Posterior cingulate gyrus (tissue), 11 donors: ENCODE results near the gene DHCR7.

Source experiments
- DNase-seq, 10 donors: peaks; one replicate each; pipeline versions ENCODE4 v3.0.0 to v3.0.0-alpha.2; 2020 to 2021; ENCODE audit warnings: mixed read lengths in 3 of 10
- intact Hi-C: fragments of 100-400 bp; cut with DNase I; formaldehyde crosslinking; loops from one replicate; pipeline ENCODE4 v1.15.1; 2023

Gene DHCR7

DNA sequence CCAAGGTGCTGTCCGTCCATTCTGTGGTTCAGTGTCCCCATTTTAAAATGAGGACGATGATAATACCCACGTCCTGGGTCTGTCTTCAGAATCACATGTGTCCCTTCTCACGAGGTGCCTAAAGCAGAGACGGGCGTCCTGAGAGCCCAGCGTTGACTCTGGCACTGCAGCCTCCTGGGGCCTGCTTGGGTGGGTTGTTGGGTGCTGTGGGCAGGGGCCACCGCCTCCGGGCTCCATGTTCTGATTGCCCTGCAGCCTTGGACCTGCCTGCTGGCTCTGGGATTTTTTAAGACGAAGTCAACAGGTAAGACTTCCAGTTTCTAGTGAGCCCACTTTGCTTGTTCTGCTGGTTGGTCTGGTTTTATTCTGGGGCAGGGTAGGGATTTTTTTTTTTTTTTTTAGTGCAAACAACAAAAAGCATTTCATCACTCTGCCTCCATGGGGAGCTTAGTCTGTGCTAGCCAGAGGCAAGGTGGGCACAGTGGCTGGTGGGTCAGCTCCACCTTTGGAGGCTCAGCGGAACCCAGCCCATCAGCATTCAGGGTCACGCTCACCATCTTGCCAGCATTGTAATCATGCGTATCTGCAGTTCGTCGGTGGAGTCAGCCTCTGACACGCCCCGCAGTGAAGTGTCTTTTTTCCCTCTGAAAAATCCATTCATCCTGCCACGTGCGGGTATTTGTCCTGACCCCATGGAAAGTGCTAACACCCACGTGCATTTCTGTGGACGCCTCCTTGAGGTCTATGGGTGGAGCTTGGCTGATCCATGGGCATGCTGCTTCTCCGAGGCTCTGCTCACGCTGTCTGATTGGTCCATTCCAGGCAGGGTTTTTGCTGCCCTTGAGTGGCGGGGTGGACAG is 33.1 kb upstream of the DHCR7 start:
- DNase-seq, result peak in 3 of 10 donors; percentile 36 to 50 (median 43)
- intact Hi-C loops, result no loop called here

DNA sequence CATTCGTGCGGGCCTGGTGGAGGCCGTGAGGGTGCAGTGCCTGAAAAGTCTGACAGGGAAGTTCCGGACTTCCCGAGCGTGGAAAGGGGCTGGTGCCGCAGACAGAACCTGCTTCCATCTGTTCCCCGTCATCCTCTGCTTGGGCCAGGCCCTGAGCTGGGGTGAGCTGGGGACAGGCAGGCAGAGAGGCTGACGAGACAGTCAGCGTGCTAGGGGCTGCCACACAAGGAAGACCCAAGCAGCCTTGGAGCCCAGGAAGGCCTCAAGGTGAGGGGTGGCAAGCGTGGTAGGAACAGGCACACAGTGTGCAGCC is 30.3 kb upstream of the DHCR7 start:
- peak in 3 of 10 donors; percentile 21 to 82 (median 70) for DNase-seq
- intact Hi-C loops, result no loop called here

DNA sequence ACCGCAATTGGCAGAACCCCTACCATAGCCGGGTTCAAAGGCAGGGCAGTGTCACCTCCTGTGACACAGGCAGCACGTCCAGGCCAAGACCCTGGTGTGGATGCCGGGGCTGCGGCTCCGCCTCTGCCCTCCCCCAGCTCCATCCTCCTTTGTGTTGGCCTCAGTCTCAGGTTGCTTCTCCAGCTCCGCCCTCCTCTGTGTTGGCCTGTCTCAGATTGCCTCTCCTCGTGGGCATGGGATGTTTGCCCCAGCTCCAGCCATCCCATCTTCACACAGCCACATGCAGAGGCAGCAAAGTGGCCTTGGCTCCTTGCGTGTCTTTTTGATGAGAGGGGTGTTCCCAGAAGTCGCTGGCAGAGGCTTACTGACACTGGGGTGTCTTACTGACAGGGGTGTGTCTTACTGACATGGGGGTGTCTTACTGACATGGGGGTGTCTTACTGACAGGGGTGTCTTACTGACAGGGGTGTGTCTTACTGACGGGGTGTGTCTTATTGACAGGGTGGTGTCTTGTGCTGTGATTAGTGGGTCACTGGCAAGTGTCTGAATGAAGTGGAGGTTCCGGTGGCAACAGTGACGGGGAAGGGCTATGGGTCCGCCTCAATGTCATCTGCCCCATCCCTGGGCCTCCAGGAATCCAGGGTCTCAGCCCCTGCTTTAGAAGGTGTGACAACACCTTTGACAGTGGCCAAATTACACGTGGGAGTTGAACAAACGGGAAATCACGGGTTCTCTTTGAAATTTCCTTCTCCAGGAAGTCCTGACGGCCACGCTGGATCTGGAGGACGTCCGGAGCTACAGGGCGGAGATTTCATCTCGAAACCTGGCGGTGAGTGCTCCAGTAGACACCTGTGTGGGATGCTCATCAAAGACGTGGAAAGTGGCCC is 29.7 kb upstream of the DHCR7 start:
- DNase-seq, result peak in 4 of 10 donors; percentile 13 to 58 (median 34)
- intact Hi-C loops, result no loop called here

DNA sequence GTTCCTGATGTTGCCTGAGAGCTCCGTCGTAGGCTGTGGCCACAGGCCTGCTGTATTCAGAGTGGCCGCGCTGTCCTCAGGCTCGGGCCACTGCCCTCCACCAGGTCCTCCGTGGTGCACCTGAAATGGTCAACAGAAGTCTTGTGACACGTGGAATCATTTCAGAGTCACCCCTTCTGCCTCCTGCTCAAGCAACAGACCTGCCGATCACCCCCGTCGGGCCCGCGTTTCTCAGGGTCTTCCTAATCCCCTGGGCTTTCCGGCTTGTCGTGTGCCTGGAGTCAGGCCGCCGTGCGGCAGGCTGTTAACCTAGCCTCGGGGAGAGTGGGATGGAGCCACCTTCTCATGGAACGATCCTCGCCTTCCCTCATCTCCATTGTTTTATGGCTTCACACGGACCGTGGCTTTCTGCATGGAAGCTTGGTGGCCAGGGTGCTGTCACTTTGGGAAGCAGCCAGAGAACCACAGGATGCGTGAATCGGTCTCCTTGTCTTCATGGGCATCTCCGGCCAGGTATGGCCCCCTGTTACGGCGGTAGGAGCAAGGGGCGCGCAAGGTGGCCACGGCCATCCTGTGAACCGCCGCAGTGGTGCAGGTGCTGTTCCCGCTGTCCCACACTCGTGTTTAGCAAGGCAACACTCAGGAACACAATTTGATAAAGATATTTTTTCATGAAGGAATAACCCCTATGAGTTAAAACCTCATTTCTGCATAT is 28.9 kb upstream of the DHCR7 start:
- intact Hi-C loops, result no loop called here
- DNase-seq, result peak in 4 of 10 donors; percentile 12 to 72 (median 60)

DNA sequence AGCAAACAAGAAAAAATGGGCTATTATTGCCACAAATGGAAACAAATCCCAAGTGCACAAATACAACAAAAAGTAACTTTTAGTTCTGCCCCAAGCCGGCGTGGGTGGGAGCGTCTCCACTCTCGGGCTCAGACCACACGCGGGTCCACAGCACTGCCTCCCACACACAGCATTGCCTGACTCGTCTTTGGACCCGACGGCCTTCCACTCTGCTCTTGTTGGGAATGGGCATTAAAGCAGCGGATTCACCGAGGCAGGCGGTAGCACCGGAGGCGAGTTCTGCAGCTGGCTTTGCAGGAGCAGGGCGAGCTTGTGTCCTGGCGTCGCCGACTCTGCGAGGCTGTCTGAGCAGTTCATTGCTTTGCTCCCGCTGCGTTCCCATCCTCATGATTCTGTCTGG is 27.8 kb upstream of the DHCR7 start:
- DNase-seq, result peak in 4 of 10 donors; percentile 11 to 84 (median 69)
- intact Hi-C loops, result no loop called here

DNA sequence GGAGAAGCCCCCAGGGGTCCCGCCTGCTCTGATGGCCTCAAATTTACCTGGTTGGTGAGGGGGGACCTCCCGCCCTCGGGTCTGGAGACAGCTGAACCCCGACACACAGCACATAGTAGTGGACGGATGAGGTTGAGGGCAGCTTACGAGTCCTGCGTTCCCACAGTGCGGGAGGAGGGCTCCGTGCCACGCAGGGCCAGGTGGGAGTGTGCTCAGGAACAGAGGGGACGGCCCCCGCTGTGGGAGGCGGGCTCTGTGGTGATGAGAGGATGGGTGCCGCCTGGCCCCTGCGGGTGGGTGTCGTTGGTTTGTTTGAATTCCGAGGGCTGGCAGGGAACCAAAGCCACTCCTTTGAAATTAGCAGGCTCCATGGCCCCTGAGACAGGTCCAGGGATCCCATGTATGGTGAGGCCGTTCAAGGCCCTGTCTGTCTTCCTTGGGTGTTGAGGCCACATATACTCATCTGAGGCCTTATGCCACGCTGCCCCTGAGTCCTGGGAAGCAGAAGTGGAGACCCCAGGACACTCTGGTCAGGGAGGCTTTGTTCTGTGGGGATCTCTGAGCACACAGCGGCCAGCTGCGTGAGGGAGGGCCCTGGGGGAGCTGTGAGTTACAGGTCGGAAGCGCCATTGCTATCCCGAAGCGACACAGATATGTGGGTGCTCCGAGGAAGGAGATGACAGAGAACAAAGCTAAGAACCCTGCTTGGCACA is 26.7 kb upstream of the DHCR7 start:
- peak in 3 of 10 donors; percentile 9 to 78 (median 76) for DNase-seq
- intact Hi-C loops, result no loop called here

DNA sequence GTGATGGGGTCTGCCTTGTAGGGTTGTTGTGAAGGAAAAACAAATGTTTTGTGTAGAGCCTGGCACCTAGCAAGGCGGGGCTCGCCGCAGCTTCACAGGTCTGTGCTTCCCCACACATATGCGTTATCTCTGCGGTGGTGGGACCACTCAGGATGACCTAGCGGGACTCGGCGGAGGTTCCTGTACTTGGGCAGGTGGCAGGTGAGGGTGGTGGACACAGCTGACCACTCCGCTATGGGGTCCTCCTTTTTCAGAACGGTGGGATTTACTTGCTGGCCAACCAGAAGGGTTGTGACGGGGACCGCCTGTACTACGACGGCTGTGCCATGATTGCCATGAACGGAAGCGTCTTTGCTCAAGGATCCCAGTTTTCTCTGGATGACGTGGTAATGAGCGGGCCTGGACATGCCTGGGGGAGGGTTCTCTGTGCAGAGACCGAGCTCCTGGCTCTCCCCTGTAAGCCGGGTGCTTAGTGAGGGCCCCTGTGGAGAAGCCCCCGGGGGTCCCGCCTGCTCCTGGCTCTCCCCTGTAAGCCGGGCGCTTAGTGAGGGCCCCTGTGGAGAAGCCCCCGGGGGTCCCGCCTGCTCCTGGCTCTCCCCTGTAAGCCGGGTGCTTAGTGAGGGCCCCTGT is 26.1 kb upstream of the DHCR7 start:
- intact Hi-C loops, result no loop called here
- DNase-seq, result peak in 3 of 10 donors; percentile 3 to 58 (median 50)

DNA sequence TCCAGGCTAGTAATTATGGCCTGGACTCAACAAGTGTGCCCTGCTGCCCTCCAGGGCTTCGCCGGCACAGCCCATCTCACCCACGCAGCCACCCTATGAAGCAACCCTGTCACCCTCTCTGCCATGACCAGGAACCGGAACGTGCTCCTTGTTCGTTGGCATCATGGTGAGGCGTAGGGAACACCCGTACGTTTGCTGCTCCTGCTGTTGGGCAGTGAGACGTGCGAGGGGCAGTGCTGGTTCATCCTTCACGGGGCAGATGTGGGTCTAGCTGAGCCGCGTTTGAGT is 25.5 kb upstream of the DHCR7 start:
- DNase-seq, result peak in 2 of 10 donors; percentile 38 to 68

DNA sequence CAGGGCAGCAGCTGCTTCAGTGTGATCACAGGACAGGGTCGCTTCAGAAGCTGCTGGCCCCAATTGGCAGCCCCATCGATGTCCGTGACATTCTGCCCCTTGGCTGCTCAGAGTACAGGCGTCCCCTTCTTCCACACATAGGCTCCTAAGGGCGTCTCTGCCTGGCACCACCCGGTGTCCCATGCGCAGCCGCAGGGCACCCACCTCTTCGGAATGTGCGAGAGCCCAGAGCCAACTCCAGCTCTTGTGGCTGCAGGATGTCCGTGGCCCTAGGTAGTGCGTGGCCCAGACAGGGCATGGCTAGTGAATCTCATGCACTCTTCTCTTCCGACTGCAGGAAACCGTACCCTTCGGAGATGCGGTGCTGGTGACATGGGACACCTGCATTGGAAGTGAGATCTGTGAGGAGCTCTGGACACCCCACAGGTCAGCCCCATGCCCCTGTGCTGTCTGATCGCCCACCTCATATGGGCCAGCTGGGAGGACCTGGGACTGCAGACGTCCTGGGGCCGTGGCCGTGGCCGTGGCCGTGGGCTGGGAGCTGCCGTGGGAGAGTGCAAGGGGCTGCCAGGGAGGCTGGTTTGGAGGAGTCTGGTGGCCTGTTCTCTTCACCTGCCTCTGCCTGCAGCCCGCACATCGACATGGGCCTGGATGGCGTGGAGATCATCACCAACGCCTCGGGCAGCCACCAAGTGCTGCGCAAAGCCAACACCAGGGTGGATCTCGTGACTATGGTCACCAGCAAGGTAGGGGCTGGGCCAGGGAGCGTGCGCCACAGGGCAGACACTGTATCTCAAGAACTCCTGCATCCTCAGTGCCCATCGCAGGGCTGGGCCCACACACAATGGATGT is 25.0 kb upstream of the DHCR7 start:
- peak in 2 of 10 donors; percentile 75 to 80 for DNase-seq
- intact Hi-C loops, result no loop called here

More for the DNA sequence above, 25.5 kb upstream of the DHCR7 start:
- intact Hi-C loops, result no loop called here

DNA sequence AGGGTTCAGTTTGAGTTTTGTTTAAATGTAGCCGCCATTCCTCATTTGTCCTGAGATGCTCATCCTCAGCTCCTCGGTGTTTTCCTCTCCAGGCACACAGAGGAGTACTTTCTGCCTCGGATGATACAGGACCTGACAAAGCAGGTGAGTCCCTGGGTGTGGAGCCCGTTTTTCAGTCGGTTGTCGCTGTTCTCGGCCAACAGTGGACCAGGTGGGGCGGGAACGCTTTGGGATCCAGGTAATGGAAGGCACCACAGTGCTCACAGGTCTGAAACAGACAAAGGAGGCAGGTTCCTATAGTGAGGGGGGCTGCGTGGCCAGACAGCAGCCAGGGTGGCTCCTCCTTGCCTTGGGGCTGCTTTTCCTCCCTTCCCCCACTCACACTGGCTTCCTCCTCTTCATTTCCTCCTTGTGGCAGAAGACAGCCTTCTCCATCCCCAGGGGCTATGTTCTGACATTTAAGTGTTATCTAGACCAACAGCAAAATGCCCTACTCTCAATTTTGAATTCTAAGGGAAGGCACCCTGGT is 24.2 kb upstream of the DHCR7 start:
- DNase-seq, result peak in 2 of 10 donors; percentile 54 to 62
- intact Hi-C loops, result no loop called here

DNA sequence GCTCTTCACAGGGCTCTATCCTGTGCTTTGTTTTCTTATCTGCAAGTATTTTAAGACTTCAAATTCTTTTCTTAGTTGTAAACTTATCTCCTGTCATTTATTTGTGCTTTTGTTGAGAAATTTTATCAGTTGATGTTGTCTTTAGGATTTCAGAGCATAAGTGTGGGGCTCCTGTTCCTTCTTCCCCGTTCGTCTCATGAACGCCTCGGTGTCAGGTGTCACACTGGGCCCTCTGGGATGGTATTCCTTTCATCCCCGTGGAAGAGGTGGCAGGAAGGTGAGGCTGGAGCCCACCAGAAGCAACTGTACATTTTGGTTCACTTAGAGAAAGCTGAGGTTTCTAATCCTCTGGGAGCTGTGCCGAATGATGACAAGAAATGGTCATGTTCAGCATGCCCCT is 22.8 kb upstream of the DHCR7 start:
- DNase-seq, result peak in 3 of 10 donors; percentile 5 to 44 (median 36)
- intact Hi-C loops, result no loop called here

DNA sequence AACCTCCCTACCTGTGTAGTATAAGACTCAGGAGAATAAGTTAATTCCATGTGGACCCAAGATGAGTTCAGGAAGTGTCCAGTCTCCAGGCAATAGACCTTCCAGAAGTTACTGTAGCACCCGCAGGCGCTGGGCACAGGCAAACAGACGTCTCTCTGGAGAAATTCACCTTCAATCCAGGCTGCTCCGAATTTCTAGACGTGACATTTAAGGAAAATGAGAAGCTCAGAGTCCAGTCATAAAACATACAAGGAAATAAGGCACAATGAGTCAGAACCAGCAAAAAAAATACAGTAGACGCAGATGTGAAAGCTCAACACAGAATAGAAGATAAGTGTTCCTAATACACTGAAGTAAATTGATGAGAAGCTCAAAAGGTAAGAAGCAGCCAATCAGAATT is 19.0 kb upstream of the DHCR7 start:
- intact Hi-C loops, result no loop called here
- DNase-seq, result peak in 1 of 10 donors; percentile 11

DNA sequence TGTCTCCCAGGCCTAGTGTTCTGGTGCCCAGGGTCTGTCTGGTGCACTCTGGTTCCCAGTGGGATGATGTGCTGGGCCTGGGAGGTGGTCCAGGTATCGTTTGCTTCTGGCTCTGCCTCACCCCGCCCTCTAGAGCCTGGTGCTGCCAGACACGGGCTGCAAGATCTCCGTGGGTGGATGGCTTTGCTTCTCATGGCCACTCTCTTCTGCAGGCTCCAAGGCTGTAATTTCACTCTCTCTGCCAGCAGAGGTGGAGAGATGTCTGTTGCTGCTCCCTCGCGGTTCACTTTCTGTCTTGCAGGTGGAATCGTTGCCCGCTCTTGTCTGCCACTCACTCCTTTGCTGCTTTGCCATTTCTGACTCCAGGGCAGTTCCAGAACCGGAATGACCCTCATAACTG is 18.2 kb upstream of the DHCR7 start:
- intact Hi-C loops, result no loop called here
- DNase-seq, result peak in 4 of 10 donors; percentile 23 to 81 (median 53)

DNA sequence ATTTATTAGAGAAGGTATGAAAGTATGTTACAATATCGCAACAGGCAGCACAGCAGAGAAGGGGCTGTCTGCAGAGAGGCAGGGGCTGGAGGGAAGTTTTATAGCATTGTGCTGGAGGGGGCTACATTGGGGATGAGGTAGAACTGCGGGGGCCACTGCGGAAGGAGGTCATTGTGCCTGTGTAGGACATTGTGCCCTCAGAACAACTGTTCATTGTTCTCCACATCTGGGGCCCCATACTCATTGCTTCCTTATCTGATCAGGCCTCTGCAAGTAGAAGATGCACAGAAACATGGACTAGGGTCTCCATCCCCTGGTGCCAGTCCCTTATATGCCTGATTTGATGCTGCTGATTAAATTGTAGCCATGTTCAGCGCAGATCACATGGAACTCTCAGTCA is 16.9 kb upstream of the DHCR7 start:
- intact Hi-C loops, result no loop called here
- peak in 3 of 10 donors; percentile 11 to 77 (median 35) for DNase-seq

DNA sequence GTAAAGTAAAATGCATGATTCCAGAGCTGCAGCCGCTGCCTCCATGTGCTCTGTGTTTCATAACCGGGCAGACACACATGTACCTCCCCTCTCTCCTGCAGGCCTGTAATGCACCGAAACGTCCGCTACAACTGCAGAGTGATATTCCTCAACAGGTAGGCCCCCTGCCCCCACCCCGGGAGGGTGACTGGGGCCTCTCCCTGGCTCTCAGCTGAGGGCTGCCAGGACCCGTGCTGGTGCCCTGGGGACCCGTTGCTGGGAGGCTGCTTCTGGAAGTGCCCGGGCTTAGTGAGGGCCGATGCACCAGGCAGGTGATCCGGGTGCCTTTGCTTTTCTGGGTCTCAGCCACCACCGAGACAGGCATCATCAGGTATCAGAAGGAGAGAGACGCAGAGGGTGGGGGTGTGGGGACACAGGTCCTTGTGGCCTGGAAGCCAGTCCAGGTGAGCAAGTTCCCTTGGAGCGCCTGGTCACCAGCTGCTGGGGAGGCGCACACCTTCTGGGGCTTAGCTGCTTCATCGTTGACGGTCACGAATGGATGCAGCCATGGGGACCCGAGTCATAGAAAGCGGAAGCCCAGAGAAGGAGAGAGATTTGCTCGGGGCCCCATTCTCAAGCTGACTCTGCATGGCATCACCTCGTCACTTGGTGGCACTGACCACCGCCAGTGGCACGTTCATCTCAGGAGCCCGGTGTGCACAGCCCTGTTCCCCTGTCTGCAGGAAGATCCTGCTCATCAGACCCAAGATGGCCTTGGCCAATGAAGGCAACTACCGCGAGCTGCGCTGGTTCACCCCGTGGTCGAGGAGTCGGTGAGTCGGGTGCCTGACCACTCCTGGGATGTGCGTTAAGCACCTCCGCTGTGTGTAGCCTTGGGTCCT is 15.4 kb upstream of the DHCR7 start:
- intact Hi-C loops, result no loop called here
- DNase-seq, result peak in 2 of 10 donors; percentile 23 to 68

DNA sequence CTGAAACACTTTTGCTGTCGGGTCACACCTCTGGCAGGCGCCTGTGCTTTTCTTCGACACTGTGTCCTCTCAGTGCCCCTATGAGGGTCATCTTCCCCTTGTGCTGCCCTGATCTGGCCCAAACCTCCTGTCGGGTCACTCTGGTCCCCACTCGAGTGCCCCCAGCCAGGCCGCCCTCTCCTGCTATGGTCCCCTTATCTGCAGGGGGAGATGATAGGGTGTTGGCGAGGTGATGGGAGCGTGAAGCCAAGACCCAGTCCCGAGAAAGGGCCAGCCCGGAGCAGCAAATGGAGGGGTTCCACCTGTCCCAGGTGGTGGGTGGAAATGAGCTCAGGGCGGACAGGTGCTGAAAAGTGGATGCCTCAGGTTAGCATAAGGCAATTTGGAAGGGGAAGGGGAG is 14.5 kb upstream of the DHCR7 start:
- DNase-seq, result peak in 2 of 10 donors; percentile 9 to 66
- intact Hi-C loops, result no loop called here

DNA sequence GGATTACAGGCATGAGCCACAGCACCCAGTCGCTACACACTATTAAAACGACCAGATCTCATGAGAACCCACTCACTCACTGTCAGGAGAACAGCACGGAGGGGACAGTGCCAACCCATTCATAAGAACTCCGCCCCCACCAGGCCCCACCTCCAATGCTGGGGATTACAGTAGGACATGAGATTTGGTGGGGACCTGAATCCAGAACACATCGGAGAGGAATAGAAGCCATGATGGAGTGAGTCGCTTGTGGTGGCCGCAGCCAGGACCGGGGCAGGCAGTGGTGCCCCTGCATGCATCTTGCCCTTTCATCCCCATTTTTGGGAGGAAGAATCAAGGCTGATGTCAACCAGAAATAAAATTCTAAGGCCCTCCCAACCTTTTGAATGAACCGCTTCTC is 13.5 kb upstream of the DHCR7 start:
- intact Hi-C loops, result no loop called here
- peak in 3 of 10 donors; percentile 3 to 59 (median 40) for DNase-seq
